GM12878 (cell line): Measurements from ENCODE around the gene MAST2. TPM values are rescaled to one million over a fixed set of nuclear protein-coding genes. Genes with fewer than 3 reads are reported as not detected.

Source experiments
- ATAC-seq: fragments of 200-7000 bp; cut with Tn5 transposase; 3 replicates; pipeline ENCODE4 v1.9.1; 2020; ENCODE audit warnings: mild to moderate bottlenecking, moderate library complexity
- BruUV-seq: library from RNA; stranded (reverse); fragments of 400-500 nt; replicated peaks from 2 replicates; lab custom pipeline; 2021; lab: Mats Ljungman, UMichigan
- CTCF ChIA-PET: fragments of 300-600 bp; sonication (Branson Sonifier 250); formaldehyde crosslinking; extraction: SDS; loops from one replicate; lab custom pipeline; 2021; ENCODE audit warnings: inconsistent platforms; lab: Yijun Ruan, JAX
- POLR2A ChIA-PET: fragments of 350-600 bp; formaldehyde crosslinking; extraction: SDS; loops from one replicate; lab custom pipeline; 2021; ENCODE audit warnings: inconsistent platforms; lab: Charles Lee
- RAD21 ChIA-PET: fragments of 300-600 bp; sonication (Branson Sonifier 250); formaldehyde crosslinking; loops from one replicate; lab custom pipeline; 2023; ENCODE audit warnings: antibody characterized with exemption; ENCODE audit not compliant: unreplicated experiment; lab: Charles Lee
- SMC1A ChIA-PET: fragments of 300-600 bp; sonication (Branson Sonifier 250); formaldehyde crosslinking; loops from one replicate; lab custom pipeline; 2023; ENCODE audit not compliant: unreplicated experiment, uncharacterized antibody; lab: Charles Lee
- DNase-seq: peaks from one replicate; pipeline ENCODE4 v3.0.0-alpha.2; 2011; ENCODE audit warnings: low read depth, low spot score
- FAIRE-seq: peaks from 3 replicates; lab custom pipeline; 2011; peaks lifted over from hg19 to GRCh38; lab: Jason Lieb, UNC
- H2AFZ ChIP-seq: 2 replicates; pipeline ENCODE4 v1.6.0; 2011; ENCODE audit warnings: low read depth, low read length, control low read depth; ENCODE audit not compliant: control insufficient read depth
- H3K27ac ChIP-seq: 2 replicates; pipeline ENCODE4 v1.5.1; 2011; ENCODE audit warnings: control low read depth; ENCODE audit not compliant: control insufficient read depth, insufficient read depth
- H3K27me3 ChIP-seq, 2 experiments: replicated peaks in 1 of 2; 2 replicates each; pipeline versions ENCODE4 v1.6.0 to v1.6.1; 2011; ENCODE audit warnings: low read length in 1 of 2; ENCODE audit not compliant: control insufficient read depth in 2 of 2, insufficient read depth in 2 of 2
- H3K36me3 ChIP-seq, 2 experiments: 2 replicates each; pipeline ENCODE4 v1.5.1; 2011; ENCODE audit warnings: low read length in 1 of 2; ENCODE audit not compliant: control insufficient read depth in 2 of 2, insufficient read depth in 2 of 2
- H3K4me1 ChIP-seq: 2 replicates; pipeline ENCODE4 v1.6.1; 2011; ENCODE audit warnings: mild to moderate bottlenecking, low read length, moderate library complexity, mixed read lengths; ENCODE audit not compliant: control insufficient read depth, insufficient read depth
- H3K4me2 ChIP-seq: 2 replicates; pipeline ENCODE4 v1.6.0; 2011; ENCODE audit warnings: control low read depth; ENCODE audit not compliant: control insufficient read depth, insufficient read depth
- H3K4me3 ChIP-seq: fragments of 200-600 bp; sonication (generic); 2 replicates; pipeline ENCODE4 v1.5.1; 2016
- H3K79me2 ChIP-seq: 2 replicates; pipeline ENCODE4 v1.6.0; 2011; ENCODE audit warnings: low read length; ENCODE audit not compliant: control insufficient read depth, insufficient read depth
- H3K9ac ChIP-seq: 2 replicates; pipeline ENCODE4 v1.8.0; 2011; ENCODE audit warnings: low read length, control low read depth, mixed read lengths; ENCODE audit not compliant: control insufficient read depth, insufficient read depth
- H3K9me3 ChIP-seq: replicated peaks from 3 replicates; pipeline ENCODE4 v1.5.1; 2011; ENCODE audit warnings: mild to moderate bottlenecking, low read length; ENCODE audit not compliant: control insufficient read depth, insufficient read depth
- H4K20me1 ChIP-seq: 2 replicates; pipeline ENCODE4 v1.6.0; 2011; ENCODE audit not compliant: control insufficient read depth, insufficient read depth
- CBX5 ChIP-seq: sonication (generic); IDR thresholded peaks from 2 replicates; pipeline ENCODE4 v1.6.1; 2016; ENCODE audit warnings: low read depth, moderate library complexity, mild to moderate bottlenecking, inconsistent platforms
- ETV6 ChIP-seq, 2 experiments: fragments of 450-650 bp in 1 of 2; IDR thresholded peaks in 1 of 2; conservative IDR thresholded peaks in 1 of 2; 2 replicates each; pipeline ENCODE4 v1.6.1; 2014; ENCODE audit warnings: antibody characterized with exemption in 1 of 2, borderline replicate concordance in 1 of 2, low read depth in 1 of 2, mild to moderate bottlenecking in 1 of 2, moderate library complexity in 1 of 2
- FOS ChIP-seq: IDR thresholded peaks from 3 replicates; pipeline ENCODE4 v1.6.1; 2011; ENCODE audit warnings: borderline replicate concordance; ENCODE audit not compliant: insufficient read length; ENCODE audit errors: extremely low read depth
- NR2C2 ChIP-seq: IDR thresholded peaks from 2 replicates; pipeline ENCODE4 v1.6.1; 2011; ENCODE audit warnings: borderline replicate concordance, low read depth; ENCODE audit not compliant: control insufficient read depth, insufficient read length
- SREBF2 ChIP-seq: IDR thresholded peaks from 2 replicates; pipeline ENCODE4 v1.6.1; 2012; ENCODE audit warnings: mild to moderate bottlenecking, low read length
- YY1 ChIP-seq: IDR thresholded peaks from 2 replicates; pipeline ENCODE4 v1.6.1; 2011; ENCODE audit warnings: low read depth, mild to moderate bottlenecking, low read length
- WGBS: methylation state at CpG from one replicate; pipeline ENCODE4 v1.1.6; 2016; ENCODE audit warnings: low lambda C conversion rate; ENCODE audit not compliant: insufficient replicate concordance, insufficient coverage; ENCODE audit errors: missing lambda C conversion rate; 5-methylcytosine and 5-hydroxymethylcytosine counted together
- in situ Hi-C: fragments of 300-500 bp; cut with MboI; formaldehyde crosslinking; loops from 9 replicates; pipeline ENCODE4 v1.14.3; 2018; ENCODE audit warnings: mixed read lengths
- intact Hi-C: fragments of 100-400 bp; cut with micrococcal nuclease; formaldehyde crosslinking; loops from one replicate; pipeline ENCODE4 v1.14.2; 2022; ENCODE audit not compliant: unreplicated experiment
- polyA plus RNA-seq, 11 experiments: library from polyadenylated mRNA; depleted of rRNA in 4 of 11; unstranded in 6 of 11; stranded (reverse) in 5 of 11; fragments of >200 nt; fragmentation: Nextera tagmentation in 4 of 11; fragmentation: Illumina TruSeq in 1 of 11; extraction: Ambion mirVana in 4 of 11; extraction: Trizol in 1 of 11; gene quantifications; 1 replicate in 1 of 11; 2 replicates in 10 of 11; pipeline versions ENCODE4 v1.2.1 to v1.2.3, GENCODE V29; 2011 to 2016; ENCODE audit warnings: inconsistent platforms in 2 of 11, missing spikeins in 2 of 11, low read depth in 1 of 11
- total RNA-seq, 4 experiments: library from RNA; depleted of rRNA in 3 of 4; stranded (reverse); fragments of >200 nt in 3 of 4; fragmentation: Illumina TruSeq in 1 of 4; extraction: Trizol in 1 of 4; gene quantifications; 2 replicates each; pipeline versions ENCODE4 v1.2.1 to v1.2.3, GENCODE V29; 2013 to 2021
- TF ChIP-seq, protein P1 (sequence below): IDR thresholded peaks from 2 replicates; pipeline ENCODE4 v1.6.1; 2012; ENCODE audit warnings: low read depth, low read length, improper control_type of control experiment

The MAST2 gene
- total and polyA plus RNA-seq, 10 of the 15 experiments (the other 5 are each of a cell fraction or from before 2014, with no cell fraction given), result 1.0 to 28.7 (median 13.8) TPM

GRCh38 chr1:46013581-46013980 is 210.2 kb downstream of the MAST2 start:
- in situ Hi-C loops, result no loop called here
- no peak overlapping the region for H3K27ac ChIP-seq
- no peaks in the 10 kb centered on the region for H4K20me1 ChIP-seq
- ChIA-PET SMC1A (interaction anchor here (0.7 to 1.1 kb wide), 2 partner anchors 15 to 101 kb away, joined by 3 read pairs; no protein-coding TSS in a partner anchor), POLR2A (interaction anchor here (0.7 kb wide), 1 partner anchor 330 kb away, joined by 3 read pairs; no protein-coding TSS in a partner anchor), RAD21 (no interaction called here), CTCF (no interaction called here)
- ATAC-seq (peak; percentile 33; the same call in 2 of the 3 replicates), FAIRE-seq (no peak), DNase-seq (no peak)
- intact Hi-C loops, result no loop called here
- WGBS, result 81% methylated on average over 3 of the region's 3 CpGs
- TF ChIP-seq NR2C2 (no peak), CBX5 (no peak), YY1 (no peak), ETV6 (conservative IDR thresholded peaks at IDR 0.05 in 1 of 2, IDR thresholded peaks at IDR 0.05 in 1 of 2; ENCODE audit: borderline replicate concordance in 1 of 2, low read depth in 1 of 2) (no peak), SREBF2 (no peak), FOS (no peak)
- TF ChIP-seq, protein P1, sequence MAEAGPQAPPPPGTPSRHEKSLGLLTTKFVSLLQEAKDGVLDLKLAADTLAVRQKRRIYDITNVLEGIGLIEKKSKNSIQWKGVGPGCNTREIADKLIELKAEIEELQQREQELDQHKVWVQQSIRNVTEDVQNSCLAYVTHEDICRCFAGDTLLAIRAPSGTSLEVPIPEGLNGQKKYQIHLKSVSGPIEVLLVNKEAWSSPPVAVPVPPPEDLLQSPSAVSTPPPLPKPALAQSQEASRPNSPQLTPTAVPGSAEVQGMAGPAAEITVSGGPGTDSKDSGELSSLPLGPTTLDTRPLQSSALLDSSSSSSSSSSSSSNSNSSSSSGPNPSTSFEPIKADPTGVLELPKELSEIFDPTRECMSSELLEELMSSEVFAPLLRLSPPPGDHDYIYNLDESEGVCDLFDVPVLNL, result no peak
- H3K4me1 ChIP-seq, result no peaks in the 10 kb centered on the region
- no peaks in the 10 kb centered on the region for H3K79me2 ChIP-seq
- no peak overlapping the region for H2AFZ ChIP-seq
- H3K9ac ChIP-seq, result no peak overlapping the region
- H3K9me3 ChIP-seq, result no peaks in the 10 kb centered on the region
- H3K27me3 ChIP-seq, result no peaks in the 10 kb centered on the region
- H3K36me3 ChIP-seq, result peaks cover 2 to 3% of the 10 kb centered on the region in 2 experiments; a peak in 2 of 4 replicates
- no TSS peak for BruUV-seq
- no peak overlapping the region for H3K4me3 ChIP-seq
- H3K4me2 ChIP-seq, result no peak overlapping the region
